Activated naive CD4-positive, alpha-beta T cell treated with anti-CD3 and anti-CD28 coated beads, Interleukin-2, amount 50 U/mL, for 24 hours (primary cell): ENCODE measurements around the gene DHRS3.

Source experiments
- H3K27ac Mint-ChIP-seq: one replicate; pipeline ENCODE4 v1.8.0; 2021; ENCODE audit warnings: mild to moderate bottlenecking, mixed read lengths
- H3K27me3 Mint-ChIP-seq: one replicate; pipeline ENCODE4 v1.8.0; 2021; ENCODE audit warnings: mixed read lengths
- H3K36me3 Mint-ChIP-seq: one replicate; pipeline ENCODE4 v1.8.0; 2021; ENCODE audit warnings: mixed read lengths
- H3K4me1 Mint-ChIP-seq: one replicate; pipeline ENCODE4 v1.8.0; 2021; ENCODE audit warnings: mixed read lengths
- H3K4me3 Mint-ChIP-seq: one replicate; pipeline ENCODE4 v1.8.0; 2021; ENCODE audit warnings: mild to moderate bottlenecking, mixed read lengths
- H3K9me3 Mint-ChIP-seq: one replicate; pipeline ENCODE4 v1.8.0; 2021; ENCODE audit warnings: mixed read lengths

DHRS3 gene

DNA sequence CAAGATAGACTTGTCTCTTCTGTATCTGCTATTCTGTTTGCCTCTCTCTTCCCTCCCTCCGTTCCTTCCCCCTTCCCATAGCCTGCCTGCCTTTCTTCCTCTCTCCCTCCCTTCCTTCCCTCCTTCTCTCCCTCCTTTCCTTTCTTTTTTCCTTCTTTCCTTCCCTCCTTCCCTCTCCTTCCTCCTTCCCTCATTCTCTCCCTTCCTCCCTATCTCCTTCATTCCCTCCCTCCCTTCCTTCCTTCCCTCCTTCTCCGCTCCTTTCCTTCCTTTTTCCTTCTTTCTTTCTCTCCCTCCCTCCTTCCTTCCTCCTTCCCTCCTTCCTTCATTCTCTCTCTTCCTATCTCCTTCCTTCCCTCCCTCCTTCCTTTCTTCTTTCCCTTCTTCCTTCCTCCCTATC, 26.8 kb upstream of the DHRS3 start:
- H3K4me3 Mint-ChIP-seq = no peak overlapping the region
- peaks cover 10% of the 10 kb centered on the region for H3K9me3 Mint-ChIP-seq
- no peaks in the 10 kb centered on the region for H3K4me1 Mint-ChIP-seq

DNA sequence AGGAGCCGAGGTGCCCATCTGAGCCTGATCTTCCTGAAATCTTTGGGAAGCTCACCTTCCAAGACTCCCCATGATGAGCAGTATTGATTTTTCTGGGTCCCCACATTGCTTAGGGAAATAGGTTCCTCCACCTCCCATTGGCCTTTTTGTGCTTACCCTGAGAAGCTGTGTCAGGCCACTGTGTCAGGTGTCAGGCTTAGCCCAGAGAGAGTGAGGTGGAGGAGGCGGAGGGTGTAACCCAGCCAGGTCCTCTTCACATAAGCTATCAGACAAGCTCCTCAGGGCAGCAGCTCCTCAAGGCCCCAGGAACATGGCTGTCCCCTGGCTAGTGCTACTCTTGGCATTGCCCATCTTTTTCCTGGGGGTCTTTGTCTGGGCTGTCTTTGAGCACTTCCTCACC, 26.2 kb upstream of the DHRS3 start:
- Mint-ChIP-seq H3K9me3 (peaks cover 10% of the 10 kb centered on the region), H3K27ac (no peak overlapping the region), H3K36me3 (no peaks in the 10 kb centered on the region), H3K4me1 (no peaks in the 10 kb centered on the region), H3K27me3 (no peaks in the 10 kb centered on the region), H3K4me3 (no peak overlapping the region)

More for the DNA sequence above, 26.8 kb upstream of the DHRS3 start:
- Mint-ChIP-seq H3K36me3 (no peaks in the 10 kb centered on the region), H3K27ac (no peak overlapping the region), H3K27me3 (no peaks in the 10 kb centered on the region)

DNA sequence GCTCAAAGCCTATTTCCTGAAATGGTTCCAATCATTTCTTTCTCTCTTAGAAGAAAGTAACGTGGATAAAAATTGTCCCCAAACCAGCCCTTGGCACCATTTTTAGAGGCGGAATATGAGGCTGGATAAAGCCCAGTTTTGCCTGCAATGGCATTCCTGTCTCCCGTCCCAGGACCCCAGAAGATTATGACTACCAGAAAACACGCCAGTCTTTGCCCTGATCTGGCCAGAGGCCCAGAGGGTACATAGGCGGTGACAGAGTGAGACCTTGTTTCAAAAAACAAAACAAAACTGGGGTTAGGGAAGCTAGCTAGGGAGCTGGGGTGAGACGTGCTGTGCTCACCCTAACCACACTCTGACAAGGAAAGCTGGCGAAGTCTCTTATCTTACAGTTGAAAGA, 25.8 kb upstream of the DHRS3 start, which contains the start of gene AADACL4:
Gene AADACL4 (plus strand): TSS at position 301 of the 400 bp plus-strand sequence. CDS start 462 bp downstream, outside the sequence.
- peaks cover 12% of the 10 kb centered on the region for H3K9me3 Mint-ChIP-seq
- no peak within 1 kb of the TSS for H3K4me3 Mint-ChIP-seq
- no peaks in the 10 kb centered on the region for H3K36me3 Mint-ChIP-seq
- H3K27ac Mint-ChIP-seq = no peak within 1 kb of the TSS
- H3K4me1 Mint-ChIP-seq = no peaks in the 10 kb centered on the region
- no peaks in the 10 kb centered on the region for H3K27me3 Mint-ChIP-seq

DNA sequence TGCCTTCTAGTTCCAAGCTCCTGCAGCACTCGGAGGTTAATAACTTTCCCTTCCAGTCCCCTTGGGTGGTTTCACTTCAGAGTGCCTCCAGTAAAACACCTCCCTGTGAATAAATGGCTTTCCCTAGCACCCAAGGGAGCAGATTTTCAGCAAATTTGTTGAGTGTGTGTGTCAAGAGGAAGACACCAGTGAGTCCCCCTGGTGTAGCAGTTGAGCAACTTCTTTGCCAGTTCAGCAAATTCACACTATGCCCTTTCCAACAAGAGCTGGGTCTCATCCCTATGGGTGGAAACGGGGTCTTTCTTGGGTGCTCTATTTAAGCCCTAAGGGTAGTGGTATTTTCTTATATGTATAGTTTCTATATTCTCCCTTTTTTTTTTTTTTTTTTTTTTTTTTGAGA, 25.1 kb upstream of the DHRS3 start:
- Mint-ChIP-seq H3K4me1 (no peaks in the 10 kb centered on the region), H3K27ac (no peak overlapping the region), H3K36me3 (no peaks in the 10 kb centered on the region), H3K4me3 (no peak overlapping the region), H3K27me3 (no peaks in the 10 kb centered on the region), H3K9me3 (peaks cover 14% of the 10 kb centered on the region)

DNA sequence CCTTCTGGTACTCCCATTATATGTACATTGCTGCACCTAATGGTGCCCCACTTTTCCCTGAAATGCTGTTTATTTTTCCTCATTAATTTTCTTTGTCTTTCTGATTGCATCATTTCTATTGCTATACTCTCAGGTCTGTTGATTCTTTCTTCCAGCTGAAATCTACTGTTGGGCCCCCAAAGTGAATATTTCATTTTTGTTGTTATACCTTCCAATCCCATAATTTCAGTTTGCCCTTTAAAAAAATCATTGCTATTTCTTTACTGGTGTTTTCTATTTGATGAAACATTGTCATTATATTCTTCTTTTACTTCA, 22.9 kb upstream of the DHRS3 start:
- H3K4me1 Mint-ChIP-seq = no peaks in the 10 kb centered on the region
- H3K9me3 Mint-ChIP-seq = peaks cover 14% of the 10 kb centered on the region
- H3K36me3 Mint-ChIP-seq = no peaks in the 10 kb centered on the region
- no peaks in the 10 kb centered on the region for H3K27me3 Mint-ChIP-seq
- H3K4me3 Mint-ChIP-seq = no peak overlapping the region
- H3K27ac Mint-ChIP-seq = no peak overlapping the region

DNA sequence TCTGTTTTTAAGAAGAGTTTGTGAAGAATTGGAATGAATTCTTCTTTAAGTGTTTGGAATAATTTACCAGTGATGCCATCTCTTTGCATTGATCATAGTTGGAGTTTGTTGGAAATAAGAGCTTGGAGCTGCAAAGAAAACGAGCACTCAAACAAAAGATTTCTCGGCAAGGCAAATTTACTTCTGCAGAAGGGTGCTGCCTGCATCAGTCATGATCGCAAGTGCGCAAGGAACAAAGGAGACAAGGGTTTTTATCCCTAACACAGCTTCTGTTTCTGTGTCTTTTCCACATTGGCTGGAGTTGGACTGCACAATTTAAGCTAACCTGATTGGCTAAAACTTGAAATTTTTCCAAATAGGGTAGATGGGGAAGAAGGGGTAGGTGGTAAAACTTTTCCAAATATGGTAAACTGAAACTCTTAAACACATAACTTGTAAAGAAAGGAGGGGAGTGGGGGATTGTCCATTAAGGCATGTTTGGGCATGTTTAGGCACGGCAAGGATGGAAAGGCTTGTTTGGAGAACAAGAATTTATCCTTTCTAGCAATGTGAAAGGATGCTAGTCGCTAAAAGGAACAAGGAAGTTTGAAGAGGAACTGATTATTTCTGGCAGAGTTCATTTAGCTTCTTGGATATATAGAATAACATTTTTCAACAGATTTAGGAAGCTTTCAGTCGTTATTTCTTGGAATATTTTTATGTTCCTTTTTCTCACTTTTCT, 22.4 kb upstream of the DHRS3 start:
- peaks cover 14% of the 10 kb centered on the region for H3K9me3 Mint-ChIP-seq
- no peak overlapping the region for H3K27ac Mint-ChIP-seq
- no peaks in the 10 kb centered on the region for H3K36me3 Mint-ChIP-seq
- H3K27me3 Mint-ChIP-seq = no peaks in the 10 kb centered on the region
- peaks cover under 1% of the 10 kb centered on the region for H3K4me1 Mint-ChIP-seq
- no peak overlapping the region for H3K4me3 Mint-ChIP-seq

DNA sequence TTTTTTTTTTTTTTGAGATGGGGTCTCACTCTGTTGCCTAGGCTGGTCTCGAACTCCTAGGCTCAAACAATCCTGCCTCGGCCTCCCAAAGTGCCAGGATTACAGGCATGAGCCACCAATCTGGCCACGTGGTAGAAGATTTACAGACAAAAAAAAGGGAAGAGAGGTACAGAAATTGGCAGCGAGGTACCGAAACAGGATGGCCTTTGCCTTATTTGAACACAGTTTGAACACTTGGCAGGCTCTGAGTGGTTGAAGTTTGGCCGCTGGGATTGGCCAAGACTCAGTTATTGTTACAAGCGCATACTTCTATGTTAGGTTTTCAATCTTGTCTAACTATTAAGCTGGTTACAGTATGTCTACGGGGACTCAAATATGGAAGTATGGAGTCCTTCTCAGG, 19.7 kb upstream of the DHRS3 start:
- Mint-ChIP-seq H3K9me3 (peaks cover 14% of the 10 kb centered on the region), H3K4me3 (no peak overlapping the region), H3K27me3 (peaks cover 1% of the 10 kb centered on the region), H3K4me1 (peaks cover 10% of the 10 kb centered on the region), H3K36me3 (no peaks in the 10 kb centered on the region), H3K27ac (no peak overlapping the region)

DNA sequence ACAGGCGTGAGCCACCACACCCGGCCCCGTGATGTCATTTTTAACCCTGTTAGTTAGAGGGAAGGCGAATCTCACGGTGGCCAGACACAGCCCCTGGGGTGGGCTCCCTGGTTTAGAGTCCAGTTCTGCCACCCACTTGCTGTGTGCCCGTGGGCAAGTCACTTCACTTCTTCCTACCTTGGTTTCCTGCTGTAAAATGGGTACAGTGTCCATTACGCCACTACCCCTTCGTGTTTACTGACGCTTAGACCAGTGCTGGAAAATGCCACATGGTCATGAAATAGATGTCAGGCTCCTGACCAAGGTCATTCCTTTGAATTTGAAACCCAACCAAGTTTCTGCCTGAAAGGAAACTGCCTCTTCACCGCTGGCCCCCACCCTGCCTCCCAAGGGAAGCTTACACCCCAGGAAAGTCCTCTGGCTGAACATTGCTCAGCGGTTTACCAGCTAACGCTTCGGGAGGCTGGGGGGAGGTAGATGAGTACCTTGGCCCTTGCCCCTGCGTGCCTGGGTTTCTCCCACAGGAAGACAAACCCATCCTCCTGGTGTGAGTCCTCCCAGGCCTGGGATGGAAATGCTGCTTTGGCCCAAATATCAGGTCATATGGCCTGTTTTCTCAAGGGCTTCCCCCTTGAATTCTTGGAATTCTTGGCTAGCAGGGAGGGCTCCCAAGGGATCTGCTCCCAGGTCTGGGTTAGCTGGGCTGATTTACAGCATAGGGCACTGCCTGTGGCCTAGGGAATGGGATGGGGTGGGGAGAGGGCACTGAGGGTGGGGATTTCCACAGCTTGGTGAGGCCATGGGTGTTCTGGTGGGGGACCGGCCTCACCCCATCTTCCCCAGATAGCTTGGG, 18.3 kb upstream of the DHRS3 start:
- no peaks in the 10 kb centered on the region for H3K36me3 Mint-ChIP-seq
- peaks cover 14% of the 10 kb centered on the region for H3K9me3 Mint-ChIP-seq
- peaks cover 1% of the 10 kb centered on the region for H3K27me3 Mint-ChIP-seq

DNA sequence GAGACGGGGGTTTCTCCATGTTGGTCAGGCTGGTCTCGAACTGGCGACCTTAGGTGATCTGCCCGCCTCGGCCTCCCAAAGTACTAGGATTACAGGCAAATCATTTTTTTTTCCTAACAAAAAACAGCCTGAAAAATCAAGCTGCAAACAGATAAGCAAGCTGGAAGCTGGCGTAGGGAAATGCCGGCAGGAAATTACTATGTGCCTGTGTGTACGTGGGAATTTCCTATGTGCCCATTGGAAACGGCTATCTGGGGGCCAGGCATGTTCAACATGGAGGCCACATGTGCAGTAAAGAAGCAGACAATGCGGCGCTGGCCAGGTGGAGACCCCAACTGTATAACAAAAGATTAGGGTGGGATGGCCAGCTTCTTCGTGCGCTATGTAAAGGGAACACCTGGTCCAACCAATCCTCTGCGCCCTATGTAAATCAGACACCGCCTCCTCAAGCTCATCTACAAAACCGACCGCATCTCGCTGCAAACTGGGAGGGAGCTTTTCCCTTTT, 16.7 kb upstream of the DHRS3 start:
- H3K27me3 Mint-ChIP-seq = peaks cover 1% of the 10 kb centered on the region
- H3K36me3 Mint-ChIP-seq = no peaks in the 10 kb centered on the region
- peak overlapping the region; percentile 53 for H3K27ac Mint-ChIP-seq
- H3K4me3 Mint-ChIP-seq = no peak overlapping the region
- H3K9me3 Mint-ChIP-seq = peaks cover 4% of the 10 kb centered on the region
- peaks cover 10% of the 10 kb centered on the region for H3K4me1 Mint-ChIP-seq

More for the DNA sequence above, 18.3 kb upstream of the DHRS3 start:
- no peak overlapping the region for H3K4me3 Mint-ChIP-seq
- H3K4me1 Mint-ChIP-seq = peaks cover 10% of the 10 kb centered on the region
- no peak overlapping the region for H3K27ac Mint-ChIP-seq

DNA sequence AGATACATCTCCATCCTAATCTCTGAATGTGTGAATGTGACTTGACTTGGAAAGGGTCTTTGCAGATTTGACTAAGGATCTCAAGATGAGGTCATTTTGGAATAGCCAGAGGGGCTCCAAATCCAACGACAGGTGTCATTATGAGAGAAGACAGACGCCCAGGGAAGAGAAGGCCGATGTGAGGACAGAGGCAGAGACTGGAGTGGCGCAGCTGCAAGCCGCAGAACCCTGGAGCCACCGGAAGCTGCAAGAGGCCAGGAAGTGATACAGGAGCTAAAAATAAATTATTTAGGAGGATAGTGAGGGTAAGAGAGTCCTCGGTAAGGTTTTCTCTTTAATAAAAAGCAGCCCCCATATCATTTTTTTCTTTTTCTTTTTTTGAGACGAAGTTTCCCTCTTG, 16.1 kb upstream of the DHRS3 start:
- no peak overlapping the region for H3K27ac Mint-ChIP-seq
- H3K27me3 Mint-ChIP-seq = peaks cover 1% of the 10 kb centered on the region
- no peak overlapping the region for H3K4me3 Mint-ChIP-seq
- peaks cover 10% of the 10 kb centered on the region for H3K4me1 Mint-ChIP-seq
- no peaks in the 10 kb centered on the region for H3K36me3 Mint-ChIP-seq
- peaks cover 4% of the 10 kb centered on the region for H3K9me3 Mint-ChIP-seq

DNA sequence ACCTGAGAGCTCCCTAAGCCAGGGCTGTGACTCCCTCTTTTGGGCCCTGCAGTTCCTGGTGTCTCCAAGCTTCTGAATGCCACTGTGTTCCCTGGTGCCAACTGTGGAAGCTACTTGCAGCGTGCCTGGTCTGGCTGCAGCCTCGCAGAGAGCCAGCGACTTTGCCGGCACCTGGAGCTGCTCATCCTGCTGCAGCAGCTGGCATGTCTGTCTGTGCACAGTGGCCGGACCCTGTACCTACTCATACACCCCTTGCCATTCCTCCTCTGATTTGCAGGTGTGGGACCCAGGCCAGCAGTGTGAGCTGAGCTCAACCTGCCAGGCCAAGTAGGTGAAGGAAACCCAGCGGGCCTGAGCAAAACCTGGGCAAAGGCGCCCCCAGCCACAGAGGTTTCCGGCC, 13.6 kb upstream of the DHRS3 start:
- Mint-ChIP-seq H3K4me3 (no peak overlapping the region), H3K4me1 (peaks cover 19% of the 10 kb centered on the region), H3K27ac (no peak overlapping the region), H3K27me3 (peaks cover 1% of the 10 kb centered on the region), H3K36me3 (no peaks in the 10 kb centered on the region), H3K9me3 (no peaks in the 10 kb centered on the region)

DNA sequence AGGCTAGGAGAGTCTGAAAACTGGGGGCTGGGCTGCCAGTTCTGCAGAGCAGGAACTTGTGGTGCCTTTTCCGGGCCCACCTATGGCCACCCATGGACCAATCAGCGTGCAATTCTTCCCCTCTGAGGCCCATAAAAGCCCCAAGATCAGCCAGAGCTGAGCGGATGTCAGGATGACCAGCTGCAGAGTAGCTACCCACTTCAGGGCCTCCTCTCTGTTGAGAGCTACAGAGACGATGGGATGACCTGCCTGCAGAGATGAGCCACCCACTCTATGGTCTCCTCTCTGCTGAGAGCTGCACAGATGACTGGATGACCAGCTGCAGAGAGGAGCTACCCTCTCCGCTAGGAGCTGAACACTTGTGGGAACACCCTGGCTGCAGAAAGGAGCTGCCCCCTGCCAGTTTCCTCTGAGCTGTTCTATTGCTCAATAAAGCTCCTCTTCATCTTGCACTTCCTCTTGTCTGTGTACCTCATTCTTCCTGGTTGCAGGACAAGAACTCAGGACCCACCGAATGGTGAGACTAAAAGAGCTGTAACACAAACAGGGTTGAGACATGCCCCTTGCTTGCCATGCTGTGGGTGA, 13.0 kb upstream of the DHRS3 start:
- Mint-ChIP-seq H3K27ac (no peak overlapping the region), H3K4me3 (no peak overlapping the region), H3K27me3 (peaks cover 1% of the 10 kb centered on the region), H3K9me3 (no peaks in the 10 kb centered on the region), H3K4me1 (peaks cover 20% of the 10 kb centered on the region), H3K36me3 (no peaks in the 10 kb centered on the region)

DNA sequence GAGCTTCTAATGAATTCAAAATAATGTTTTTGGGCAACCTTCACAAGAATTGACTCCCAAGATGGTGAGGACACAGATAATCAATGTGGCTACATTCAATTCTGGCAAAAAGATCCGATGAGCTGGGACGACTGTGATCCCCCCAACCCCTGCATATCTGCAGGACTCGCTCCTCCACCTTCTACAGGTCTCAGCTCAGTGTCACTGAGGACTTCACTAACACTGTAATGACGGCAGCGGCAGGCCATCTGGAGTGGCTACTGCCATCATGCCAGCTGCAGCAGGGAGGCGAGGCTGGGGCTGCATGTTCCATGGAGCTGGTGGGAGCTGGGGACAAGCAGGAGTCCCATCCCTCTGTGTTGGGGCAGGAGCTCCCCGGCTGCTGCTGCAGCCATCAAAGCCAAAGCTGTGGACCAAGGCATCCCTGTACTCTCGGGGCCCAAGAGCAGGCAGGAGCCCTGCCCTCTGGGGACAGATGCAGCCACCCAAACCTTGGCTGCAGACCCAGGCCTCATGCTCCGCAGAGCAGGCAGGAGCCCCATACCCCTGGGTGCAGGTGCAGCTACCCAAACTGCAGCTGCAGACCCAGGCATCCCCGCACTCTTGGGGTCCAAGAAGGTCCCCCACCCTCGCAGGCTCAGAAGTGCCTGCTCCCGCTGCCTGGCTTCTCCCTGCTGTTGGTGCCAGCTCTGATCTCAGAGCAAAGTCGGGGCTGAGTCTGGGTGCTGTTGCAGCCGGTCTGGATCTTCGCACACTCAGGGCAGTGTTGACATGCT, 12.2 kb upstream of the DHRS3 start:
- Mint-ChIP-seq H3K4me3 (no peak overlapping the region), H3K27ac (no peak overlapping the region), H3K36me3 (no peaks in the 10 kb centered on the region), H3K27me3 (peaks cover 1% of the 10 kb centered on the region), H3K4me1 (peaks cover 18% of the 10 kb centered on the region), H3K9me3 (no peaks in the 10 kb centered on the region)

DNA sequence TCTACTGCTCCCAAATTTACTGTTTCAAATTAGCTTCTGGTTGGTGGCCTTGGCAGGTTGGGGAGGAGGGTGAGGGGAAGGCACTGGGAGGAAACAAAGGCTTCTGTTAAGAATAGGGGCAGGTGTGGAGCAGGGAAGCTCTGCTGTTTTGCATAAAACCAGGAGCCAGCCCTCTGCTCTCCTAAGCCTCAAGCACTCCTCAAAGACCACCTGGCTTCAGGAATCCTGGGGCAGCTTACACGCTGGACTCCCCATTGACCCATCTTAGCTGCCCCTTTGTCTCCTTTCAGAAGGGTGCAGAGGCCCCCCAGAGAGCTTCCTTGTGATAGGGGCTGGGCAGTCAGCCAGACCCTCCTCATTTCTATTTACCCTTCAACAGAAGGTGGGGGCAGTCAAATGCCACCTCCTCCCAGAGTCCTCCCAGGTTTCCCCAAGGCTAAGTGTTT, 11.5 kb upstream of the DHRS3 start:
- H3K36me3 Mint-ChIP-seq = no peaks in the 10 kb centered on the region
- H3K4me3 Mint-ChIP-seq = no peak overlapping the region
- peaks cover 15% of the 10 kb centered on the region for H3K4me1 Mint-ChIP-seq
- H3K27me3 Mint-ChIP-seq = peaks cover 1% of the 10 kb centered on the region
- H3K9me3 Mint-ChIP-seq = no peaks in the 10 kb centered on the region
- no peak overlapping the region for H3K27ac Mint-ChIP-seq

DNA sequence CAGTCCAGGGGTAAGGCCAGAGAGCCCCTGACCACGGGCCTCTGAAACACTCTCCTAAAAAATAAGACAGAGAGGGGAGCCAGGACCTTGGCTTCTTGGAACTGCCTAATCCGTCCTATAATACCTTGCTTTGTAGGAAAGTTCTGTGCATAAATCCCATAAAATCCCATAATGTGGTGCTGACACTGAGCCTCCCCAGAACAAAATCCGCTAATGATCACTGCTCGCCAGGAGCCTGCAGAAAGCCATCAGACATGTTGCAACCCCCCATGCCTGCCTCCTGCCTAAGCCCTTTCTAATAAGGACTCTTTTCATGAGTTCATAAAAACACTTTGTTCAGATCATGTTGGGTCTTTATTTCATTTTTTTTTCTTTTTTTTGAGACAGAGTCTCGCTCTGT, 9.3 kb upstream of the DHRS3 start:
- Mint-ChIP-seq H3K4me3 (no peak overlapping the region), H3K9me3 (no peaks in the 10 kb centered on the region), H3K36me3 (no peaks in the 10 kb centered on the region)

More for the DNA sequence above, 9.3 kb upstream of the DHRS3 start:
- H3K27me3 Mint-ChIP-seq = no peaks in the 10 kb centered on the region
- H3K4me1 Mint-ChIP-seq = peaks cover 13% of the 10 kb centered on the region
- no peak overlapping the region for H3K27ac Mint-ChIP-seq
